H54 (cell line): Measurements from ENCODE around the gene GUF1.

ENCODE experiments used
- DNase-seq: peaks from one replicate; pipeline ENCODE4 v3.0.0; 2011; ENCODE audit warnings: low spot score, mixed read lengths; ENCODE audit not compliant: insufficient read length
- FAIRE-seq: peaks from 3 replicates; lab custom pipeline; 2011; peaks lifted over from hg19 to GRCh38; lab: Jason Lieb, UNC
- POLR2A ChIP-seq: IDR thresholded peaks from 2 replicates; pipeline ENCODE4 v1.6.1; 2011; ENCODE audit warnings: low read depth, mild to moderate bottlenecking, low read length

Gene GUF1

GRCh38 chr4:44678094-44679041 lies at the start of gene GUF1:
Gene GUF1, plus strand, starts transcription at chr4:44678420. Its CDS starts 203 bp downstream, at chr4:44678623.
- DNase-seq (peak; percentile 53), FAIRE-seq (peak; percentile 60)
- peak; percentile 79 for TF ChIP-seq POLR2A

GRCh38 chr4:44629280-44629866 lies 48.8 kb upstream of the GUF1 start:
- DNase-seq (peak; percentile 3), FAIRE-seq (no peak)
- no peak for TF ChIP-seq POLR2A

GRCh38 chr4:44632089-44632488 lies 46.1 kb upstream of the GUF1 start:
- FAIRE-seq (no peak), DNase-seq (no peak)
- TF ChIP-seq POLR2A, result no peak

GRCh38 chr4:44632733-44633132 lies 45.5 kb upstream of the GUF1 start:
- no peak for TF ChIP-seq POLR2A
- FAIRE-seq (no peak), DNase-seq (no peak)

- FAIRE-seq (no peak), DNase-seq (no peak)
- TF ChIP-seq POLR2A, result no peak
Measured at GRCh38 chr4:44638091-44638490, 40.1 kb upstream of the GUF1 start.

- no peak for TF ChIP-seq POLR2A
- no peak for FAIRE-seq
- no peak for DNase-seq
Measured at GRCh38 chr4:44646151-44646550, 32.1 kb upstream of the GUF1 start.

GRCh38 chr4:44651425-44651824 lies 26.8 kb upstream of the GUF1 start, which contains the start of gene YIPF7:
Gene YIPF7, minus strand, starts transcription at chr4:44651625. Its CDS starts 1,525 bp downstream, at chr4:44650100.
- DNase-seq (no peak), FAIRE-seq (no peak)
- TF ChIP-seq POLR2A, result no peak

- no peak for FAIRE-seq
- no peak for TF ChIP-seq POLR2A
- no peak for DNase-seq
Measured at GRCh38 chr4:44652002-44652401, 26.2 kb upstream of the GUF1 start.

GRCh38 chr4:44660396-44660795 lies 17.8 kb upstream of the GUF1 start:
- no peak for TF ChIP-seq POLR2A
- DNase-seq (no peak), FAIRE-seq (no peak)

GRCh38 chr4:44661940-44662622 lies 16.1 kb upstream of the GUF1 start:
- FAIRE-seq (no peak), DNase-seq (no peak)
- no peak for TF ChIP-seq POLR2A

GRCh38 chr4:44662623-44663005 lies 15.6 kb upstream of the GUF1 start:
- DNase-seq (no peak), FAIRE-seq (no peak)
- no peak for TF ChIP-seq POLR2A

- TF ChIP-seq POLR2A, result no peak
- no peak for DNase-seq
- no peak for FAIRE-seq
Measured at GRCh38 chr4:44663539-44664263, 14.5 kb upstream of the GUF1 start.

- no peak for FAIRE-seq
- no peak for TF ChIP-seq POLR2A
- DNase-seq, result no peak
Measured at GRCh38 chr4:44668526-44668925, 9.7 kb upstream of the GUF1 start.
